IMR-90 (cell line): ENCODE measurements around the gene TTC9. TPM values are rescaled to one million over a fixed set of nuclear protein-coding genes. Genes with fewer than 3 reads are reported as not detected.

ENCODE experiments used
- ATAC-seq: fragments of 200-7000 bp; cut with Tn5 transposase; 2 replicates; pipeline ENCODE4 v1.9.1; 2020; ENCODE audit warnings: low read depth, mild to moderate bottlenecking, moderate library complexity
- BruUV-seq: library from RNA; stranded (reverse); fragments of 400-500 nt; replicated peaks from 2 replicates; lab custom pipeline; 2021; lab: Mats Ljungman, UMichigan
- CTCF ChIA-PET: fragments of 300-600 bp; formaldehyde crosslinking; extraction: SDS; loops from one replicate; lab custom pipeline; 2021; ENCODE audit warnings: antibody characterized with exemption; lab: Yijun Ruan, JAX
- POLR2A ChIA-PET: fragments of 300-600 bp; sonication (Branson Sonifier 250); formaldehyde crosslinking; loops from one replicate; lab custom pipeline; 2022; ENCODE audit warnings: antibody characterized with exemption; ENCODE audit not compliant: unreplicated experiment; lab: Charles Lee
- DNase-seq: peaks from one replicate; pipeline ENCODE4 v3.0.0; 2013
- H2AFZ ChIP-seq: replicated peaks from 2 replicates; pipeline ENCODE3; 2013; ENCODE audit warnings: low read length, mild to moderate bottlenecking; ENCODE audit not compliant: poor library complexity
- H2AK5ac ChIP-seq: 2 replicates; pipeline ENCODE4 v1.6.1; 2013; ENCODE audit warnings: low read depth, low read length, inconsistent platforms
- H2AK9ac ChIP-seq: replicated peaks from 2 replicates; pipeline ENCODE3; 2013; ENCODE audit warnings: mild to moderate bottlenecking, low read depth, low read length, moderate library complexity; ENCODE audit not compliant: poor library complexity
- H2BK120ac ChIP-seq: 2 replicates; pipeline ENCODE4 v1.6.1; 2013; ENCODE audit warnings: low read depth, low read length, inconsistent platforms
- H2BK15ac ChIP-seq: 3 replicates; pipeline ENCODE4 v1.6.1; 2013; ENCODE audit warnings: low read depth, low read length, inconsistent platforms
- H2BK20ac ChIP-seq: 2 replicates; pipeline ENCODE4 v1.6.1; 2013; ENCODE audit warnings: low read depth, mild to moderate bottlenecking, inconsistent platforms, low read length, moderate library complexity
- H2BK5ac ChIP-seq: 2 replicates; pipeline ENCODE4 v1.6.1; 2013; ENCODE audit warnings: mild to moderate bottlenecking, low read depth, low read length, inconsistent platforms; ENCODE audit not compliant: poor library complexity, severe bottlenecking
- H3K14ac ChIP-seq: replicated peaks from 2 replicates; pipeline ENCODE4 v1.6.1; 2013; ENCODE audit warnings: low read depth, low read length, inconsistent platforms
- H3K18ac ChIP-seq: 2 replicates; pipeline ENCODE4 v1.6.1; 2013; ENCODE audit warnings: low read depth, low read length, control low read depth
- H3K23ac ChIP-seq: 2 replicates; pipeline ENCODE4 v1.6.1; 2013; ENCODE audit warnings: low read depth, low read length, inconsistent platforms
- H3K27ac ChIP-seq: 2 replicates; pipeline ENCODE4 v1.5.1; 2013; ENCODE audit warnings: mild to moderate bottlenecking, control low read depth, low read length; ENCODE audit not compliant: insufficient read depth
- H3K27me3 ChIP-seq: 2 replicates; pipeline ENCODE4 v1.6.1; 2013; ENCODE audit warnings: low read length; ENCODE audit not compliant: control insufficient read depth, insufficient read depth
- H3K36me3 ChIP-seq: 2 replicates; pipeline ENCODE4 v1.6.1; 2013; ENCODE audit warnings: low read length, mixed read lengths; ENCODE audit not compliant: control insufficient read depth, insufficient read depth
- H3K4ac ChIP-seq: 2 replicates; pipeline ENCODE4 v1.6.1; 2013; ENCODE audit warnings: low read depth, low read length, inconsistent platforms
- H3K4me1 ChIP-seq: 2 replicates; pipeline ENCODE4 v1.6.1; 2013; ENCODE audit warnings: low read length, mixed read lengths; ENCODE audit not compliant: control insufficient read depth, insufficient read depth
- H3K4me2 ChIP-seq: 2 replicates; pipeline ENCODE4 v1.6.1; 2013; ENCODE audit warnings: low read depth, mild to moderate bottlenecking, control low read depth, low read length, moderate library complexity
- H3K4me3 ChIP-seq: 2 replicates; pipeline ENCODE4 v1.5.1; 2013; ENCODE audit warnings: low read depth, mild to moderate bottlenecking, control low read depth, low read length, moderate library complexity; ENCODE audit not compliant: insufficient read depth
- H3K56ac ChIP-seq: 2 replicates; pipeline ENCODE4 v1.6.1; 2013; ENCODE audit warnings: low read length, inconsistent platforms; ENCODE audit not compliant: insufficient read depth; ENCODE audit errors: extremely low read depth
- H3K79me1 ChIP-seq, 2 experiments: 2 replicates each; pipeline ENCODE4 v1.6.1; 2013; ENCODE audit warnings: low read length in 2 of 2, inconsistent platforms in 1 of 2, low read depth in 1 of 2
- H3K9ac ChIP-seq: 2 replicates; pipeline ENCODE4 v1.6.1; 2013; ENCODE audit warnings: low read depth, low read length, control low read depth
- H3K9me1 ChIP-seq: 2 replicates; pipeline ENCODE4 v1.6.1; 2013; ENCODE audit warnings: low read length, inconsistent platforms; ENCODE audit not compliant: insufficient read depth
- H3K9me3 ChIP-seq: 2 replicates; pipeline ENCODE4 v1.6.1; 2013; ENCODE audit warnings: low read length; ENCODE audit not compliant: control insufficient read depth, insufficient read depth
- H4K20me1 ChIP-seq: 2 replicates; pipeline ENCODE4 v1.6.1; 2013; ENCODE audit warnings: low read length, inconsistent platforms; ENCODE audit not compliant: insufficient read depth
- H4K5ac ChIP-seq: 2 replicates; pipeline ENCODE4 v1.6.1; 2013; ENCODE audit warnings: mild to moderate bottlenecking, low read depth, low read length, control low read depth
- H4K8ac ChIP-seq, 2 experiments: 2 replicates each; pipeline ENCODE4 v1.6.1; 2013; ENCODE audit warnings: low read depth in 2 of 2, low read length in 2 of 2, control low read depth in 1 of 2, inconsistent platforms in 1 of 2
- H4K91ac ChIP-seq: 2 replicates; pipeline ENCODE4 v1.6.1; 2013; ENCODE audit warnings: low read depth, low read length, inconsistent platforms; ENCODE audit not compliant: insufficient read depth
- BHLHE40 ChIP-seq: fragments of 150-350 bp; IDR thresholded peaks from 2 replicates; pipeline ENCODE4 v1.6.1; 2016; ENCODE audit warnings: mild to moderate bottlenecking, low read depth, low read length
- CEBPB ChIP-seq: IDR thresholded peaks from 2 replicates; pipeline ENCODE4 v1.6.1; 2012; ENCODE audit warnings: low read depth, low read length, improper control_type of control experiment
- CHD1 ChIP-seq: IDR thresholded peaks from 2 replicates; pipeline ENCODE4 v1.6.1; 2012; ENCODE audit warnings: low read depth, low read length, improper control_type of control experiment
- CTCF ChIP-seq: conservative IDR thresholded peaks from 2 replicates; pipeline ENCODE4 v1.5.1; 2012; ENCODE audit warnings: mild to moderate bottlenecking, low read depth, low read length, improper control_type of control experiment
- ELK1 ChIP-seq: fragments of 150-350 bp; IDR thresholded peaks from 2 replicates; pipeline ENCODE4 v1.6.1; 2016; ENCODE audit warnings: low read depth, mild to moderate bottlenecking, low read length, moderate library complexity, borderline replicate concordance
- FOS ChIP-seq: fragments of 150-350 bp; IDR thresholded peaks from 2 replicates; pipeline ENCODE4 v1.6.1; 2016; ENCODE audit warnings: low read depth, low read length
- MAFK ChIP-seq: IDR thresholded peaks from 2 replicates; pipeline ENCODE4 v1.6.1; 2012; ENCODE audit warnings: low read depth, low read length, improper control_type of control experiment
- MAZ ChIP-seq: IDR thresholded peaks from 2 replicates; pipeline ENCODE4 v1.6.1; 2012; ENCODE audit warnings: low read depth, mild to moderate bottlenecking, low read length, improper control_type of control experiment, moderate library complexity, borderline replicate concordance
- MXI1 ChIP-seq: IDR thresholded peaks from 2 replicates; pipeline ENCODE4 v1.6.1; 2012; ENCODE audit warnings: low read depth, mild to moderate bottlenecking, low read length, moderate library complexity, borderline replicate concordance
- NFE2L2 ChIP-seq: fragments of 150-350 bp; IDR thresholded peaks from 2 replicates; pipeline ENCODE4 v1.6.1; 2016; ENCODE audit warnings: low read depth, mild to moderate bottlenecking, low read length
- POLR2A ChIP-seq: IDR thresholded peaks from 2 replicates; pipeline ENCODE4 v1.6.1; 2012; ENCODE audit warnings: mild to moderate bottlenecking, low read depth, low read length
- RAD21 ChIP-seq: IDR thresholded peaks from 2 replicates; pipeline ENCODE4 v1.6.1; 2012; ENCODE audit warnings: low read length, improper control_type of control experiment
- RFX5 ChIP-seq: IDR thresholded peaks from 2 replicates; pipeline ENCODE4 v1.8.0; 2012; ENCODE audit warnings: low read depth, mild to moderate bottlenecking, low read length, moderate library complexity
- SMC3 ChIP-seq: fragments of 150-350 bp; IDR thresholded peaks from 2 replicates; pipeline ENCODE4 v1.6.1; 2016; ENCODE audit warnings: low read depth, mild to moderate bottlenecking, antibody characterized with exemption, low read length, moderate library complexity
- USF2 ChIP-seq: fragments of 150-350 bp; IDR thresholded peaks from 2 replicates; pipeline ENCODE4 v1.6.1; 2017; ENCODE audit warnings: mild to moderate bottlenecking, antibody characterized with exemption, low read length, low read depth
- WGBS, 2 experiments: methylation state at CpG; one replicate each; pipeline versions ENCODE4 v1.1.5 to v1.1.7; 2013; ENCODE audit warnings: missing lambda C conversion rate in 2 of 2; ENCODE audit not compliant: insufficient read length in 1 of 2; ENCODE audit errors: extremely low coverage in 2 of 2; 5-methylcytosine and 5-hydroxymethylcytosine counted together
- dilution Hi-C: fragments of 300-500 bp; cut with HindIII; formaldehyde crosslinking; loops from one replicate; pipeline ENCODE4 v1.14.3; 2018; ENCODE audit warnings: low sequenced_read_pairs; ENCODE audit not compliant: unreplicated experiment
- in situ Hi-C: fragments of 300-500 bp; cut with MboI; formaldehyde crosslinking; loops from 3 replicates; pipeline ENCODE4 v1.14.3; 2019; ENCODE audit warnings: low sequenced_read_pairs, inconsistent platforms, mixed read lengths
- intact Hi-C: fragments of 100-400 bp; cut with micrococcal nuclease; formaldehyde crosslinking; loops from 2 replicates; pipeline ENCODE4 v1.10.0; 2022
- polyA plus RNA-seq, 3 experiments: library from polyadenylated mRNA; depleted of rRNA; stranded (reverse); fragments of >200 nt; gene quantifications; 2 replicates each; pipeline ENCODE4 v1.2.3, GENCODE V29; 2012; ENCODE audit warnings: low replicate concordance in 1 of 3
- total RNA-seq: library from RNA; depleted of rRNA; stranded (reverse); fragments of >200 nt; gene quantifications from 2 replicates; pipeline ENCODE4 v1.2.3, GENCODE V29; 2012

TTC9 gene
- total and polyA plus RNA-seq, 2 of the 4 experiments (the other 2 are of a cell fraction) = 0.02 TPM; not detected in 1

GRCh38 chr14:70640938-70641547 lies 673 bp upstream of the TTC9 start:
- H2BK120ac ChIP-seq = no peak overlapping the region
- H2BK5ac ChIP-seq = no peak overlapping the region
- H2AK9ac ChIP-seq = no peak overlapping the region
- BruUV-seq = no TSS peak
- ChIA-PET CTCF (interaction anchor here (0.6 kb wide), 1 partner anchor 464 kb away, joined by 3 read pairs; no protein-coding TSS in a partner anchor), POLR2A (no interaction called here)
- peak overlapping the region; percentile 74 for H2AFZ ChIP-seq
- H3K4me3 ChIP-seq = peak overlapping the region; percentile 33
- H3K14ac ChIP-seq = no peak overlapping the region
- no peak overlapping the region for H4K8ac ChIP-seq
- intact Hi-C loops (no loop called here), dilution Hi-C loops (no loop called here), in situ Hi-C loops (no loop called here)
- 0 out of 2 replicates have a peak, but pooled peaks cover under 1% of the 10 kb centered on the region for H3K9me3 ChIP-seq
- H4K5ac ChIP-seq = no peak overlapping the region
- peak; percentile 58 for DNase-seq
- no peak overlapping the region for H3K23ac ChIP-seq
- ATAC-seq = peak; percentile 68
- no peak overlapping the region for H4K91ac ChIP-seq
- H2BK15ac ChIP-seq = no peak overlapping the region
- H3K27me3 ChIP-seq = peaks cover 41% of the 10 kb centered on the region
- no peaks in the 10 kb centered on the region for H3K36me3 ChIP-seq
- no peak overlapping the region for H2BK20ac ChIP-seq
- no peaks in the 10 kb centered on the region for H4K20me1 ChIP-seq
- 0% methylated on average over 4 of the region's 28 CpGs; no CpG with 5 or more reads in 1 of the 2 experiments for WGBS, 2 experiments
- peaks cover 3% of the 10 kb centered on the region; the same call in 1 of the 2 replicates for H3K9me1 ChIP-seq
- H3K79me1 ChIP-seq = no peaks in the 10 kb centered on the region
- H3K4ac ChIP-seq = no peak overlapping the region
- no peak for TF ChIP-seq ELK1
- TF ChIP-seq CEBPB = no peak
- no peak for TF ChIP-seq MXI1
- TF ChIP-seq RAD21 = no peak
- no peak for TF ChIP-seq MAFK
- TF ChIP-seq RFX5 = no peak
- TF ChIP-seq FOS = no peak
- TF ChIP-seq USF2 = no peak
- TF ChIP-seq CHD1 = no peak
- TF ChIP-seq BHLHE40 = no peak
- TF ChIP-seq MAZ = no peak
- TF ChIP-seq SMC3 = no peak
- no peak for TF ChIP-seq POLR2A
- no peak for TF ChIP-seq NFE2L2
- TF ChIP-seq CTCF = no peak
- H2AK5ac ChIP-seq = no peak overlapping the region
- H3K18ac ChIP-seq = no peak overlapping the region
- no peaks in the 10 kb centered on the region; the same call in 1 of the 2 replicates for H3K4me1 ChIP-seq
- H3K27ac ChIP-seq = no peak overlapping the region
- no peak overlapping the region for H3K9ac ChIP-seq
- no peak overlapping the region for H3K56ac ChIP-seq
- peak overlapping the region; percentile 82 for H3K4me2 ChIP-seq
